NCI-H1930 (cell line): ENCODE measurements around the gene RPS23.
A peak's percentile ranks its signal among the peaks of the same experiment; 100 is the strongest.

Experiments used
- DNase-seq, 2 experiments: peaks; one replicate each; lab custom pipeline; 2025; lab: John Stamatoyannopoulos, UW

RPS23 gene

GRCh38 chr5:82277987-82278710, at the start of gene RPS23:
Gene RPS23, minus strand, starts transcription at chr5:82278354. Its CDS starts 31 bp downstream, at chr5:82278323.
- DNase-seq: peak; percentile 62 to 81

GRCh38 chr5:82327941-82328340, 49.8 kb upstream of the RPS23 start:
- DNase-seq: no peak

- DNase-seq: no peak
These were observed 47.8 kb upstream of the RPS23 start for GRCh38 chr5:82325996-82326395.

GRCh38 chr5:82325155-82325554, 47.0 kb upstream of the RPS23 start:
- no peak for DNase-seq

- no peak for DNase-seq
These were observed 42.8 kb upstream of the RPS23 start for GRCh38 chr5:82320966-82321365.

- DNase-seq: no peak
These were observed 41.7 kb upstream of the RPS23 start for GRCh38 chr5:82319651-82320376.

- no peak for DNase-seq
These were observed 41.0 kb upstream of the RPS23 start for GRCh38 chr5:82319192-82319591.

GRCh38 chr5:82314964-82315758, 37.0 kb upstream of the RPS23 start:
- DNase-seq: no peak

GRCh38 chr5:82313016-82313415, 34.9 kb upstream of the RPS23 start:
- no peak for DNase-seq

- peak; percentile 1 to 20 for DNase-seq
These were observed 34.3 kb upstream of the RPS23 start for GRCh38 chr5:82312373-82312856.

- no peak for DNase-seq
These were observed 31.0 kb upstream of the RPS23 start for GRCh38 chr5:82309091-82309531.

- no peak for DNase-seq
These were observed 30.3 kb upstream of the RPS23 start for GRCh38 chr5:82308416-82308815.

- DNase-seq: no peak
These were observed 29.3 kb upstream of the RPS23 start for GRCh38 chr5:82307451-82307850.

- DNase-seq: no peak
These were observed 28.0 kb upstream of the RPS23 start for GRCh38 chr5:82306151-82306550.

- no peak for DNase-seq
These were observed 23.0 kb upstream of the RPS23 start for GRCh38 chr5:82301190-82301589.

- no peak for DNase-seq
These were observed 20.5 kb upstream of the RPS23 start for GRCh38 chr5:82298668-82299067.

- DNase-seq: no peak
These were observed 19.6 kb upstream of the RPS23 start for GRCh38 chr5:82297711-82298110.

- no peak for DNase-seq
These were observed 18.8 kb upstream of the RPS23 start for GRCh38 chr5:82296929-82297328.

- no peak for DNase-seq
These were observed 17.9 kb upstream of the RPS23 start for GRCh38 chr5:82295959-82296531.

GRCh38 chr5:82295144-82295543, 17.0 kb upstream of the RPS23 start:
- DNase-seq: no peak

- DNase-seq: no peak
These were observed 13.3 kb upstream of the RPS23 start for GRCh38 chr5:82291420-82291819.

GRCh38 chr5:82290908-82291307, 12.8 kb upstream of the RPS23 start:
- no peak for DNase-seq
